ENCODE results near the gene C2CD4B. TPM values are rescaled to one million over a fixed set of nuclear protein-coding genes. Genes with fewer than 3 reads are reported as not detected.

The C2CD4B gene
- total and polyA plus RNA-seq, 2 of the 13 experiments (the other 11 are each of a cell fraction or from before 2014, with no cell fraction given): not detected

DNA sequence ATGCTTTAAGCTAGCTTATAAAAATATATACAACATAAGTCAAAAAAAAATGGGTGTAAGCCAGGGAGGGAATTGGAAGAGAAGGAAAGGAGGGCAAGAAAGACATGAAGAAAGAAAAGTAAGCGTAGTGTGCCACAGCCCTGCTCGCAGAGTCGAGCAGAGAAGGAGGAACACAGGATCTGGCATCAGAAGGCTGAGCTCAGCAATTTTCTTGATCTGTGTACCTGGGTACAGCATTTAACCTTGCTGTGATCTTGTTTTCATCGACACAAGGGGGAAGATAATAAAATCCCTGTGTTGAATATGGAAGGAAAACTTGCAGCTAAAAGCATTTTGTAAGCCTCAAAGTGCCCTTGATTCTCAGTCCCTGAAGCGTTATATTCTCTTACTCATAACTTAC lies 23.7 kb upstream of the C2CD4B start:
- no peak overlapping the region for H3K4me2 ChIP-seq (ENCODE audit: low read depth, low read length)
- no peak for DNase-seq (ENCODE audit: low spot score)
- CTCF ChIA-PET (ENCODE audit: low intra/inter-chr PET ratio, low total read pairs): no interaction called here
- no peak overlapping the region for H3K9ac ChIP-seq (ENCODE audit: insufficient read depth, low read depth, low read length)
- no peak overlapping the region for H3K27ac ChIP-seq (ENCODE audit: extremely low read length, insufficient read depth, low read length)
- no peak overlapping the region for H3K4me3 ChIP-seq (replicated peaks in 1 of 3; ENCODE audit: insufficient read depth in 1 of 3, low read depth in 2 of 3, low read length in 3 of 3)
- no peaks in the 10 kb centered on the region for H4K20me1 ChIP-seq (ENCODE audit: insufficient read depth, low read length)
- no peaks in the 10 kb centered on the region for H3K4me1 ChIP-seq (ENCODE audit: insufficient read depth, low read length)
- no peaks in the 10 kb centered on the region for H3K36me3 ChIP-seq (replicated peaks in 1 of 2; ENCODE audit: control insufficient read depth in 1 of 2, insufficient read depth in 2 of 2, low read length in 2 of 2)
- H3K79me2 ChIP-seq (ENCODE audit: insufficient read depth, low read length): no peaks in the 10 kb centered on the region
- FAIRE-seq: no peak
- WGBS (ENCODE audit: low lambda C conversion rate): 20% methylated on average over 5 of the region's 5 CpGs
- H2AFZ ChIP-seq (ENCODE audit: low read length): no peak overlapping the region
- in situ Hi-C loops (cut with HindIII; ENCODE audit: extremely low pct_ligation_motif_present, low pct_unique_long_range_greater_than_20kb) (no loop called here), intact Hi-C loops (cut with micrococcal nuclease; ENCODE audit: unreplicated experiment) (no loop called here)
- peaks cover 0 to 8% of the 10 kb centered on the region in 2 experiments; a peak in 1 of 5 replicates for H3K27me3 ChIP-seq (ENCODE audit: control insufficient read depth in 1 of 2, insufficient read depth in 2 of 2, low read length in 2 of 2)
- ATAC-seq: no peak
- POLR2A ChIA-PET: no interaction called here
- no peaks in the 10 kb centered on the region for H3K9me3 ChIP-seq (ENCODE audit: low read length)
- BruUV-seq (replicated peaks): no TSS peak
- TF ChIP-seq ZNF691 (CRISPR knock-in tag; IDR thresholded peaks at IDR 0.05; ENCODE audit: borderline replicate concordance, low read depth) (no peak), MAFF (IDR thresholded peaks at IDR 0.05; ENCODE audit: low read depth, low read length) (peak; percentile 77), ZNF776 (CRISPR knock-in tag; IDR thresholded peaks at IDR 0.05) (no peak), MAFK (conservative IDR thresholded peaks at IDR 0.05 in 1 of 2, IDR thresholded peaks at IDR 0.05 in 1 of 2; ENCODE audit: low read length in 2 of 2) (peak; percentile 80 to 91), RBAK (CRISPR knock-in tag; IDR thresholded peaks at IDR 0.05) (no peak), GTF2F1 (IDR thresholded peaks at IDR 0.05; ENCODE audit: low read length) (no peak), BCLAF1 (IDR thresholded peaks at IDR 0.05) (no peak)
